GM18505 (cell line): ENCODE measurements around the gene COL15A1.

Experiments
- ATAC-seq: cut with Tn5 transposase; IDR thresholded peaks from one replicate; pipeline ENCODE4 v1.9.1; 2021; ENCODE audit not compliant: unreplicated experiment
- POLR2A ChIP-seq: IDR thresholded peaks from 4 replicates; pipeline ENCODE4 v1.6.1; 2011; ENCODE audit warnings: borderline replicate concordance; ENCODE audit not compliant: insufficient read depth, insufficient read length; ENCODE audit errors: extremely low read depth

The COL15A1 gene

GRCh38 chr9:99019510-99020331 is 76.0 kb downstream of the COL15A1 start:
- no peak for ATAC-seq
- TF ChIP-seq POLR2A: no peak

- no peak for ATAC-seq
- TF ChIP-seq POLR2A: no peak
Observed at GRCh38 chr9:99020786-99021436, 77.2 kb downstream of the COL15A1 start.

DNA sequence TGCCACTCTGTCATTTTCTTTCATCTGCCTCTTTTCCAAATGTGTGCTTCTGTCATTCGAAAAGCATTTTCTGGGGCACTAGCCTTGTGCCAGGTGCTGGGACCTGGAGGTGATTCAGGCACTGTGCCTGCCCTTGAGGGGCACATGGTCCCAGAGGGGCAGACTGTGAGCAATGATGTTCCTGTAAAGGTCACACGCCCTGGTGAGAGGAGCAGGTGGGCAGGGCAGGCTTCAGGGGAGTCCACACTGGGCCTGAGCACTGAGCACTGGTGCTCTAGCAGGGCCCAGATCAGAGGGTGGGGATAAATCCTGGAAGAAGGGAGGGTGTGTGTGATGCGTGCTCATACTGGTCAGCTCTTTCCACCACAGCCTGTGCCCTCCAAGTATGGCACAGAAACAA is 77.8 kb downstream of the COL15A1 start:
- no peak for TF ChIP-seq POLR2A
- no peak for ATAC-seq

DNA sequence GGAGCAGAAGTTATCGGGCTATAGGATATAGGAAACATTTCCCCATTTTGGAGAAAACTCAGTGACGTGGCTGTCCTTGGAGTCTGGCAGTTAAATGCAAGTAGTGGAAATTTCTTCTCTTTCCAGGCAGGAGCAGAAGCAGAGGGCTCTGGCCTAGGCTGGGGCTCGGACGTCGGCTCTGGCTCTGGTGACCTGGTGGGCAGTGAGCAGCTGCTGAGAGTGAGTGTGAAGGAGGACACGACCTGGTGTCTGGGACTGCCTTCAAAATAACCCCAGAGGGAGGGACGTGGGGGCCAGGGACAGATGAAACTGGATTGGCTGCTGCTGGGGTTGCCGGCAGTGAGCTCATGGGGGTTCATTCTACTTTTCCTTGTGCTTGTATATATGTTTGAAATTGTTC is 79.5 kb downstream of the COL15A1 start:
- ATAC-seq: no peak
- TF ChIP-seq POLR2A: no peak

DNA sequence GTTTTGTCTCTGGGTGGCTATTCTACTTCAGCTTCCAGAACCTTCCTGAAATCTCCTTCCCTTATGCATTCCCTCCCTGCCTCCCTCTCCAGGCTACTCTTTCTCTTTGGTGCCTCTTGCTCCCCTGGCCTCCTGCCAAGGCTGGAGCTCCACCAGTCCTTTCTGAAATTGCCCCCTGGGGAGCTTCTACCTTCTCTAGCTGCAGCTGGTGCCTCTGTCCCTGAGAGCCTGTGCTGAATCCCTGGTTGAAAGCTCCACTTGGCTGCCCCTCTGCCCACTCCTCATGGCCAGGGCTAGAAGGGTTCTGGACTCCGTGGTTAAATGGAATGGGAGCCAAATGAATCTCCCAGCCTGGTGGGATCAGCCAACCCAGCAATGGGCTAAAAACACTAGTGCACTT is 80.1 kb downstream of the COL15A1 start:
- TF ChIP-seq POLR2A: no peak
- no peak for ATAC-seq

DNA sequence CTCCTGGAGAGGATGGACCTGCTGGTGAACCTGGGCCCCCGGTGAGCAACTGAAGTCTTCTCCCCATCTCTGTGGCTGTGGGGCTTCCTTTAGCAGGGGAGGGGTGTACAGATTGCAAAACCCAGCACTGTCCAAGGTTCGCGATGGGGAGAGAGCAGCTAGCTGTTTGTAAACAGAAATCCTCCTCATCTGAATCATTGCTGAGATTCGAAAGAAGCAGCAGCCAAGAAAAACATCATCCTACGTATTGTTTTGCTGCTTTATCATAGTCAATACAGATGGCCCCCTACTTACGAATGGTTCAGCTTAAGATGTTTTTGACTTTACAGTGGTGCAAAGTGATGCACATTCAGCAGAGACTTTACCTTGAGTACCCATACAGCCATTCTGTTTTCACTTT is 81.3 kb downstream of the COL15A1 start:
- ATAC-seq: no peak
- TF ChIP-seq POLR2A: no peak

GRCh38 chr9:99025616-99026270 is 82.0 kb downstream of the COL15A1 start:
- TF ChIP-seq POLR2A: no peak
- ATAC-seq: no peak

GRCh38 chr9:99026271-99026955 is 82.7 kb downstream of the COL15A1 start:
- no peak for ATAC-seq
- no peak for TF ChIP-seq POLR2A

- no peak for ATAC-seq
- TF ChIP-seq POLR2A: no peak
Observed at GRCh38 chr9:99026956-99027298, 83.2 kb downstream of the COL15A1 start.

DNA sequence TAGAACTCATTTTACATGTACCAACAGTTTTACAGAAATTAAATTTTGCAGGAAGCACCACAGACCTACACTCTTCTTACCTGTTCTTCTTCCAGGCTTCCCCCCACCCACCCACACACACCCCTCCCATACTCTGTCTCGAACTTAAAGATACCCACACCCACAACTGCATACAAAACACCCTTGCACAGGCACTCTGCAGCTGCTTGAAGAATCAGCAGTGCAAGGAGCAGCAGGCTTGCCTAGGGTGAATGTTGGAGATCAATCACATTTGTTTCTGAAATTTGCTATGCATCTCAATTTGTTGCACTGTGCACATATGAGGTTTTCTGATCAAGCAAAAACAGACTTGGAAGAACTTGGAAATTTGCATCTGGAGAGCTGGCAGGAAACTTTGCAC is 83.7 kb downstream of the COL15A1 start:
- no peak for TF ChIP-seq POLR2A
- ATAC-seq: no peak

- TF ChIP-seq POLR2A: no peak
- ATAC-seq: no peak
Observed at GRCh38 chr9:99029083-99029645, 85.5 kb downstream of the COL15A1 start.

GRCh38 chr9:99030092-99030511 is 86.4 kb downstream of the COL15A1 start:
- no peak for ATAC-seq
- TF ChIP-seq POLR2A: no peak

- TF ChIP-seq POLR2A: no peak
- ATAC-seq: no peak
Observed at GRCh38 chr9:99030610-99031109, 87.0 kb downstream of the COL15A1 start.
